HG02840 (cell line): ENCODE results near the gene MTRF1.
A peak's percentile ranks its signal among the peaks of the same experiment; 100 is the strongest.

Experiments used
- ATAC-seq: cut with Tn5 transposase; IDR thresholded peaks from one replicate; pipeline ENCODE4 v1.9.1; 2021; ENCODE audit warnings: mild to moderate bottlenecking, moderate library complexity, moderate number of reproducible peaks; ENCODE audit not compliant: unreplicated experiment, low FRiP score

The MTRF1 gene

DNA sequence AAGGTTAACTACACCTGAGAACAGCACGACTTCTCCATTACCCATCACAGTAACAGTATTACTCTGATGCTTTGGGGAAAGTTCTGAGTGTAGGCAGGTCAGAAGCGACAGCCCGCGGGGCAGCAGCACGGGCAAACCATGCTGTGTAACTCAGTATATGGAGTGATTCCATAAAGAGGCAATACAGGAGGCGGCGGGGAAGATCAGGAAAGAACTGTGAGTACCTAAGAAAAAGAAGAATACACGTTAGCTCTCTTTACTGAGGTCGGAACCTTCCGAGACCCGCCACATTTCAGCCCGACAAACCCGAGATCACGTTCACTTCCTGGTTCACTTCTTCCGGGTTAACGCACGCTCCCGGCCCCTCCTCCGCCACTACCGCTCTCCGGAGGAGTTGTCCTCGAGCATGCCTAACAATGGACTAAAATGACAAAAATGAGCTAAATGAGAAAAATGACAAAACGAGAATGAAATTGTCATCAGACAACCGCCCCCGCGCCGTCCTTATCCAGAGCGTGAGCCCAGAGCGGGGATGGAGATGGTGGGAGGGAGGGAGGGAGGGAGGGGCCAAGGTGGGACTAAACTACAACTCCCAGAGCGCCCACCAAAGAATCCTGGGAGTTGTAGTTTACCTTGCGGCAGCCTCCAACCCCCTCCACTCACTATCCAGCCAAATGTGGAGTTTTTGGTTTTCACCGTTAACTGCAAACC, at the start of gene MTRF1:
Gene MTRF1, minus strand, starts transcription at position 316 of the 711 bp plus-strand sequence. CDS start 2,669 bp downstream, outside the sequence.
- ATAC-seq = peak; percentile 97

DNA sequence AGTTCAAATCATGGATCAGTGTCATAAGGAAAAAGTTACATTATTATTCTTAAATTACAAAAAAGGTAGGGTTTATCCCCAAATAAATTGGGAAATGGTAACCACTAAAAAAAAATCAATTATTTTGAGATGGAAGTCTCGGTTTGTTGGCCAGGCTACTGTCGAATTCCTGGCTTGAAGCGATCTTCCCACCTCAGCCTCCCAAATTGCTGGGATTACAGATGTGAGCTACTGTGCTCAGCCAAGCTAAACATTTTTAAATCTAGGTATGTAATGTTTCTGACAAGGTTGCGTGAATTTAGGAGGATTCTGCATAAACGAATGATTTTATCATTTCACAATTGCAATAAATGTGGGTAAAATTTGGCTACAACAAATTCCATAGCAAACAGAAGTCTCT, 49.7 kb upstream of the MTRF1 start:
- ATAC-seq = no peak

DNA sequence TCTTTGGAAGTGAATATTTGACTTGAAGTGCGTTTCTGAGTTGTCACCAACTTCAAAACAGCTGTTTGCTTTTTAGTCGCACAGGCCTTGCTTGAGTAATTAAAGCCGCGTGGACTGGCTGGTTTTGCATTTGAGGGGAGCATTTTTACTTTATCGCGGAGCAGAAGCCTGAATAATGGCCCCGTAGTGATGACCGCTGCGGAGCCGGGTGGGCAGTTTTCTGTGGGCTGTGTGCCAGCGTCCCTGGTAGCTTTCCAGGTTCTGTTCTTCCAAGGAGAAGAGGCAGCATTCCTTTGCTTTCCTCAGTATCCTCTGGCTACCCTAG, 48.8 kb upstream of the MTRF1 start:
- ATAC-seq = no peak

- peak; percentile 50 for ATAC-seq
Observed at GRCh38 chr13:41311406-41312175, 48.2 kb upstream of the MTRF1 start.

GRCh38 chr13:41310963-41311405, 47.6 kb upstream of the MTRF1 start, which contains the start of gene NAA16:
TSS of gene NAA16 (plus strand) at chr13:41311267. CDS start at chr13:41311529, 262 bp downstream.
- peak; percentile 81 for ATAC-seq

DNA sequence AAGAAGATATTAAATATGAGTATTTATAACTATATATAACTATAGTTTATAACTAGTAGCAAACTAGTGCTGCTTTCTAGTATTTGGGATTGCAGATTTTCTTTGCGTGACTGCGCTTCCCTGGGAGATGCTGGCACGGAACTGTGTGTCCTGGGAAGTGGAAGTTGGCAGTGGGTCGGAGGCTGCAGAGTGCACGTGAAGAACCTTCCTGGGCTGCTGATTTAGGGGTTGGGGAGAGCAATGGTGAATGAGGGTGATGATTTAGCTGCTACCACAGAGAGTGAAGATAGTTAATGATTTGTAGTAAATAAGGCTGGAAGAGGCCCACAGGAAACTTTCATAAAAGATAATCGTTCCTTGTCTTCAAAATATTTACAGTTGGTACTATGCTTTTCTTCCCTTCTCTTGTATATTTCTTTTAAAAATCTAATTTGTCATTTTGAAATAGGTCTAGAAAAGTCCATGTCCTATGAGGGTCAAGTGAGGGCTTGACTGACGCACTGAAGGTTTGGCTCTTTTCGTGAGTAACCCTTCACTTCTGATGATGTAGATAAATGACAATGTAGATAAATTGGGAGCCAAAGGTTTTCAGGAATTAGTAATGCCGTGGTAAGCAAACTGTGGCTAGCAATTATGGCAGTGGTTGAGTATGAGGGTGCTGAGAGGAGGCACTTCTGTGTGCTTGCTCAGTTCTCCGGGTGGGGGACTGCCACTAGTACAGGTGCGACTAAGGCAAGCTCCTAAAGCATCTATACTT, 44.7 kb upstream of the MTRF1 start:
- ATAC-seq = no peak

- ATAC-seq = no peak
Observed at GRCh38 chr13:41306271-41307145, 43.1 kb upstream of the MTRF1 start.

GRCh38 chr13:41304551-41304950, 41.2 kb upstream of the MTRF1 start:
- no peak for ATAC-seq

GRCh38 chr13:41302743-41303142, 39.4 kb upstream of the MTRF1 start:
- no peak for ATAC-seq

DNA sequence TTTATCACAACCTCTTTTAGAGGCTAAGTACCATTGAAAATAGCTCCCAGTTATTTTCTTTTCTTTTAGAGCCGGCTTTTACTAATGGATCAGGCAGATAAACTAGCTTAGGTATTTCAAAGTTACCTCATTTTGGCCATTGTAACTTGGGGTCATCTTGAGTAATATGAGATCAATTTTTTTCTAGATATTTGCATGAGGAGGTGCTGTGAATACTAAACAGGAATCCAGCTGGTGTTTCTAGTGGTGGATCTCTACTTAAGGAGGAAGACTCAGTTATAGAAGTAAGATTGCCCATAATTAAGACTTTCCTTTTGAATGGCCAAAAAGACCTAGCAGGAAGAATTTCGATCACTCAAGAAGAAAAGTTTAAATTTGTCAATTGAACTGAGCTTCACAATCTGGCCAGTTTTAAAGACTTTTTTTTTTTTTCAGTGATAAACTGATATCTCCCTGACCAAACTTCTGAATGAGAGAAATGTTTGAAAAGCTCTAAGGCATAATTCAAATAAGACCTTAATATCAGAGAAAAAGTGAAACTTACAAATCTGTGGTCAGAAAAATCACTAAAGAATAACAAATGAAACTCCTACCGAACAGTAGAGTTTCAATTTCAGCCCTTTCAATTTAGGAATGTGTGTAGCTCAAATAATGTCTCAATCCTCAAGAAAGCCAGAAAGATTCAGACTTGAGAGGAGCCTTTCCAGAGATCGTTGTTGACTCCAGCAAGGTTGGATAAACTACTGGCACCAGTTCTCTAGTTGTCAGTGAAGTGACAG, 36.1 kb upstream of the MTRF1 start:
- no peak for ATAC-seq

GRCh38 chr13:41296879-41297646, 33.7 kb upstream of the MTRF1 start:
- ATAC-seq = no peak

DNA sequence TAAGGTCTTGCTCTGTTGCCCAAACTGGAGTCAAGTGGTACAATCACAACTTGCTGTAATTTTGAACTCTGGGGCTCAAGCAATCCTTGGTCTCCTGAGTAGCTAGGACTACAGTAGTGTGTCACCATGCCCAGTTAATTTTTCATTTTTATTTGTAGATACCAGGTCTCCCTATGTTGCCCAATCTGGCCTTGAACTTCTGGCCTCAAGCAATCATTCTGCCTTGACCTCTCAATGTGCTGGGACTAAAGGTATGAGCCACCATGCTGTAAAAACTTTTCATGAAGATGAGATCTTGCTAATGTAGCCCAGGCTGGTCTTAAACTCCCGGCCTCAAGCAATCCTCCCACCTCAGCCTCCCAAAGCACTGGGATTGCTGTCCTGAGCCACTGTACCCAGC, 32.6 kb upstream of the MTRF1 start:
- ATAC-seq = no peak

DNA sequence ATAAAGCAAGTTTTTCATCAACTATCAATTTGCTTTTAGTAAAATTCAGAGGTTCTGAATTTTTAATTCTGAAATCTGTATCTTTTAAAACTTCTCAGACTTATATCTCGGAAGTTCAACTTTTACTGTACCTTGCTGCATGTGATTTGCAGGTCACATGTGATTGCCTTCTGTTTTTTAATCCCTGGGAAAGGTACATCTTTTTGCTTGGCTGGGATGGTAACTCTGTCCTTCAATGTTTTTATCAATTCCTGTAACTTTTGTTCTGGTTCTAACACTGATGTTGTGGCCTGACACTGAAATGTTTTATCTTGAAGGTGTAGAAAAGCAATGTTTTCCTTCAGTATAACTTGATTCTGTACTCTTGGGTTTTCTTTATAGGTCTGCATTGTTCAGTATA, 31.5 kb upstream of the MTRF1 start:
- no peak for ATAC-seq

DNA sequence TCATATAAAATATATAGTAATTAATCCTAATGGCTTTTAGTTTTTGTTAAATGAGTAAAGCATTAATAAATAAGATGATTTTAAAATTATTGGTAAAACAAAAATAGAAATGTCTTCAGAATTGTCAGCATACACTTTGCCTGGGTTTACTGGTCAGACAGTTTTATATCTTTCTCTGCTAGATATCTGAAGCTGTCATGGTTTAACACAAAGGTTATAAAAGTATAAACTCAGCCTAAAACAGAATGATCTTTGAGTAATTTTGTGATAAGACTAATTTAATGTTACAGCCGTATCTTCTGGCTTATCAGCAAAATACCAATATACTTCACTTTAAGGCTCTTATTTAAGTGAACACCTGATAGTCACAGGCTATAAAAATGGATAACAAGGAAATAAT, 29.9 kb upstream of the MTRF1 start:
- ATAC-seq = no peak

GRCh38 chr13:41291246-41291645, 27.9 kb upstream of the MTRF1 start:
- ATAC-seq = no peak

- no peak for ATAC-seq
Observed at GRCh38 chr13:41289463-41289881, 26.1 kb upstream of the MTRF1 start.

DNA sequence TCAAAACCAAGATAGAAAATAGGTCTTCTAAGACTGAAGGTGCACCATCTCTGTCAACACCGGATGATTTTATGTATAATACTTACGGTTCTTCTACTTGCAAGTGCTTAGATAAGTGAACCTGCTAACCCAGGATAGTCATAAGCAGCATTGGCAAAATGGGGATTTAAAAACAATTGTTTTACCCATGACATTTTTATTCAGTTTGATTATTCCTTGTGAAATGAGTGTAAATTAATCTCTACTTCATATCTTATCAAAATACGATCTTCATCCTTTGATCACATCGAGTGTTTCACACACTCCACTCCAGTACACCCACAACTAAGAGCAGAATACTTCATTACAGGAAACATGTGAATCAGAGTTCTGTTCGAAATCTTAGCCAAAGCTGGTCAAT, 23.0 kb upstream of the MTRF1 start:
- no peak for ATAC-seq

DNA sequence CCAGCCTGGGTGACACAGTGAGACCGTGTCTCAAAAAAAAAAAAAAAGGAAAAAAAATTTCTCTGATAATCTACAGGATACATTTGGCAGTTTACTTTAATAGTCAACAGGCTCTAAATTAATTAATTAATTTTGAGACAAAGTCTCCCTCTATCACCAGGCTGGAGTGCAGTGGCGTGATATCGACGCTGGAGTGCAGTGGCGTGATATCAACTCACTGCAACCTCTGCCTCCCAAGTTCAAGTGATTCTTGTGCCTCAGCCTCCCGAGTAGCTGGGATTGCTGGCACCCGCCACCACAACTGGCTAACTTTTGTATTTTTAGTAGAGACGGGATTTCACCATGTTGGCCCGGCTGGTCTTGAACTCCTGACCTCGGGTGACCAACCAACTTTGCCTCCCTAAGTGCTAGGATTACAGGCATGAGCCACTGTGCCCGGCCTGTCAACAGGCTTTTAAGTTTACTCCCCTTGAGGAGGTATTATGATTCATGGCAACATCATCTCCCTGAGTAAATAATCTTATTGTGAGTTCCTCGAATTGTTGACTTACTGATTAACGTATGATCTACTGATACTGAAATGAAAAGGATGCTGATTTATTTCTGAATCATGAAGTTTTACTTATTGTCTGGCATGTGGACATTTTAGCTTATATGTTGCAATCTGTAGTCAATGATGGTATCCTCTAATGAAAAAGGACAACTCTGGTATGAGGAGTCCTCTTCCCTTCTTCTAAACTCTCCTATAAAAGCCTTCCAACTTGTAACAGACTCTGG, 21.3 kb upstream of the MTRF1 start:
- no peak for ATAC-seq
